ENCODE data around the gene DLGAP3. TPM values are rescaled to one million over a fixed set of nuclear protein-coding genes. Genes with fewer than 3 reads are reported as not detected.
"Not testable (repeated sequence)": the region's sequence is repeated elsewhere in the genome, so short reads cannot be mapped to it uniquely, and the experiment has no call there.

Gene DLGAP3
- total RNA-seq, 1 experiment from 2014 or later = 0.81 TPM

- H3K4me3 ChIP-seq; DNase-seq; H3K27ac ChIP-seq; H3K27me3 ChIP-seq; H3K4me1 ChIP-seq; H3K36me3 ChIP-seq; H3K9me3 ChIP-seq (replicated peaks): not testable (repeated sequence)
Measured at GRCh38 chr1:34947641-34948314, 18.3 kb upstream of the DLGAP3 start.

GRCh38 chr1:34946211-34946610 is 16.8 kb upstream of the DLGAP3 start:
- no peak overlapping the region for H3K27ac ChIP-seq
- peaks cover 5% of the 10 kb centered on the region; the same call in 1 of the 2 replicates for H3K9me3 ChIP-seq (replicated peaks)
- no peaks in the 10 kb centered on the region for H3K36me3 ChIP-seq
- no peak overlapping the region for H3K4me3 ChIP-seq
- DNase-seq = no peak
- no peaks in the 10 kb centered on the region for H3K4me1 ChIP-seq
- H3K27me3 ChIP-seq = 0 out of 2 replicates have a peak, but pooled peaks cover 3% of the 10 kb centered on the region

GRCh38 chr1:34941798-34942197 is 12.3 kb upstream of the DLGAP3 start:
- H3K4me3 ChIP-seq; H3K9me3 ChIP-seq (replicated peaks); DNase-seq; H3K27me3 ChIP-seq; H3K4me1 ChIP-seq; H3K36me3 ChIP-seq; H3K27ac ChIP-seq: not testable (repeated sequence)

GRCh38 chr1:34930702-34931071 is 1.2 kb upstream of the DLGAP3 start:
- H3K27me3 ChIP-seq = peaks cover 14% of the 10 kb centered on the region
- H3K27ac ChIP-seq = no peak overlapping the region
- H3K9me3 ChIP-seq (replicated peaks) = no peaks in the 10 kb centered on the region
- no peak overlapping the region for H3K4me3 ChIP-seq
- H3K4me1 ChIP-seq = no peaks in the 10 kb centered on the region
- H3K36me3 ChIP-seq = no peaks in the 10 kb centered on the region
- DNase-seq = no peak

GRCh38 chr1:34929853-34930701 is 627 bp upstream of the DLGAP3 start:
- Histone ChIP-seq H3K27me3 (peaks cover 14% of the 10 kb centered on the region), H3K27ac (no peak overlapping the region), H3K4me1 (no peaks in the 10 kb centered on the region), H3K4me3 (peak overlapping the region; percentile 62), H3K36me3 (no peaks in the 10 kb centered on the region), H3K9me3 (replicated peaks) (no peaks in the 10 kb centered on the region)
- DNase-seq = peak; percentile 23 to 29

GRCh38 chr1:34928699-34929496 is 552 bp downstream of the DLGAP3 start:
- DNase-seq = peak in 1 of 2 experiments; percentile 31

GRCh38 chr1:34928066-34928696 is 1.3 kb downstream of the DLGAP3 start:
- DNase-seq = no peak
- Histone ChIP-seq H3K36me3 (no peaks in the 10 kb centered on the region), H3K9me3 (replicated peaks) (no peaks in the 10 kb centered on the region), H3K4me3 (no peak overlapping the region), H3K27me3 (peaks cover 14% of the 10 kb centered on the region), H3K4me1 (no peaks in the 10 kb centered on the region), H3K27ac (no peak overlapping the region)

More at GRCh38 chr1:34928699-34929496, 552 bp downstream of the DLGAP3 start:
- Histone ChIP-seq H3K4me1 (no peaks in the 10 kb centered on the region), H3K4me3 (peak overlapping the region; percentile 62), H3K9me3 (replicated peaks) (no peaks in the 10 kb centered on the region), H3K36me3 (no peaks in the 10 kb centered on the region), H3K27ac (no peak overlapping the region), H3K27me3 (peaks cover 14% of the 10 kb centered on the region)

- H3K36me3 ChIP-seq = no peaks in the 10 kb centered on the region
- no peak overlapping the region for H3K27ac ChIP-seq
- H3K4me1 ChIP-seq = no peaks in the 10 kb centered on the region
- peaks cover 14% of the 10 kb centered on the region for H3K27me3 ChIP-seq
- H3K4me3 ChIP-seq = no peak overlapping the region
- H3K9me3 ChIP-seq (replicated peaks) = no peaks in the 10 kb centered on the region
- no peak for DNase-seq
Measured at GRCh38 chr1:34927316-34927715, 2.1 kb downstream of the DLGAP3 start.

- H3K36me3 ChIP-seq = no peaks in the 10 kb centered on the region
- no peak for DNase-seq
- H3K9me3 ChIP-seq (replicated peaks) = no peaks in the 10 kb centered on the region
- no peaks in the 10 kb centered on the region for H3K4me1 ChIP-seq
- no peak overlapping the region for H3K4me3 ChIP-seq
- H3K27me3 ChIP-seq = peaks cover 14% of the 10 kb centered on the region
- no peak overlapping the region for H3K27ac ChIP-seq
Measured at GRCh38 chr1:34926894-34927293, 2.6 kb downstream of the DLGAP3 start.

GRCh38 chr1:34926156-34926555 is 3.3 kb downstream of the DLGAP3 start:
- Histone ChIP-seq H3K27ac (no peak overlapping the region), H3K9me3 (replicated peaks) (no peaks in the 10 kb centered on the region), H3K27me3 (peaks cover 12% of the 10 kb centered on the region), H3K4me1 (no peaks in the 10 kb centered on the region), H3K4me3 (no peak overlapping the region), H3K36me3 (no peaks in the 10 kb centered on the region)
- no peak for DNase-seq

- Histone ChIP-seq H3K4me1 (no peaks in the 10 kb centered on the region), H3K27me3 (peaks cover 8% of the 10 kb centered on the region), H3K4me3 (no peak overlapping the region), H3K27ac (no peak overlapping the region), H3K36me3 (no peaks in the 10 kb centered on the region), H3K9me3 (replicated peaks) (no peaks in the 10 kb centered on the region)
- no peak for DNase-seq
Measured at GRCh38 chr1:34925730-34926129, 3.7 kb downstream of the DLGAP3 start.

GRCh38 chr1:34924759-34925555 is 4.5 kb downstream of the DLGAP3 start:
- DNase-seq = peak; percentile 81 to 88
- Histone ChIP-seq H3K27me3 (peaks cover 3% of the 10 kb centered on the region; the same call in 1 of the 2 replicates), H3K4me3 (no peak overlapping the region), H3K27ac (no peak overlapping the region), H3K9me3 (replicated peaks) (no peaks in the 10 kb centered on the region), H3K4me1 (no peaks in the 10 kb centered on the region), H3K36me3 (no peaks in the 10 kb centered on the region)

- no peak for DNase-seq
- no peak overlapping the region for H3K4me3 ChIP-seq
- no peaks in the 10 kb centered on the region for H3K36me3 ChIP-seq
- H3K4me1 ChIP-seq = no peaks in the 10 kb centered on the region
- H3K27ac ChIP-seq = no peak overlapping the region
- H3K27me3 ChIP-seq = no peaks in the 10 kb centered on the region; the same call in 1 of the 2 replicates
- H3K9me3 ChIP-seq (replicated peaks) = no peaks in the 10 kb centered on the region
Measured at GRCh38 chr1:34923490-34923889, 6.0 kb downstream of the DLGAP3 start.
